Effector memory CD8-positive, alpha-beta T cell (primary cell): Measurements from ENCODE around the gene SOX5.
"Not testable (repeated sequence)": the region's sequence is repeated elsewhere in the genome, so short reads cannot be mapped to it uniquely, and the experiment has no call there.

Experiments used
- ATAC-seq: fragments of 150-1000 bp; cut with Tn5 transposase; replicated peaks from 2 replicates; pipeline ENCODE4 v1.10.0; 2021; ENCODE audit warnings: mild to moderate bottlenecking, moderate library complexity
- DNase-seq, 3 experiments: peaks; one replicate each; pipeline ENCODE4 v3.0.0; 2021
- H3K27ac Mint-ChIP-seq, 2 donors: one replicate each; pipeline ENCODE4 v1.8.0; 2022; ENCODE audit warnings: mild to moderate bottlenecking in 2 of 2, mixed read lengths in 2 of 2, moderate library complexity in 2 of 2
- H3K27me3 Mint-ChIP-seq, 2 donors: one replicate each; pipeline ENCODE4 v1.8.0; 2022; ENCODE audit warnings: mixed read lengths in 2 of 2
- H3K36me3 Mint-ChIP-seq: one replicate; pipeline ENCODE4 v1.8.0; 2022; ENCODE audit warnings: mild to moderate bottlenecking, moderate library complexity, mixed read lengths; ENCODE audit not compliant: insufficient read depth
- H3K4me1 Mint-ChIP-seq, 2 donors: one replicate each; pipeline ENCODE4 v1.8.0; 2022; ENCODE audit warnings: low read depth in 2 of 2, mixed read lengths in 2 of 2
- H3K4me3 Mint-ChIP-seq, 2 donors: one replicate each; pipeline ENCODE4 v1.8.0; 2022; ENCODE audit warnings: mild to moderate bottlenecking in 2 of 2, mixed read lengths in 2 of 2, moderate library complexity in 2 of 2
- H3K9me3 Mint-ChIP-seq, 2 donors: one replicate each; pipeline ENCODE4 v1.8.0; 2022; ENCODE audit warnings: mixed read lengths in 2 of 2

SOX5 gene

GRCh38 chr12:23889069-23889440 is 60.4 kb downstream of the SOX5 start:
- Mint-ChIP-seq H3K9me3 (no peaks in the 10 kb centered on the region), H3K27me3 (no peaks in the 10 kb centered on the region), H3K4me3 (no peak overlapping the region), H3K4me1 (no peaks in the 10 kb centered on the region), H3K27ac (no peak overlapping the region), H3K36me3 (no peaks in the 10 kb centered on the region)
- no peak for ATAC-seq
- DNase-seq, result no peak

DNA sequence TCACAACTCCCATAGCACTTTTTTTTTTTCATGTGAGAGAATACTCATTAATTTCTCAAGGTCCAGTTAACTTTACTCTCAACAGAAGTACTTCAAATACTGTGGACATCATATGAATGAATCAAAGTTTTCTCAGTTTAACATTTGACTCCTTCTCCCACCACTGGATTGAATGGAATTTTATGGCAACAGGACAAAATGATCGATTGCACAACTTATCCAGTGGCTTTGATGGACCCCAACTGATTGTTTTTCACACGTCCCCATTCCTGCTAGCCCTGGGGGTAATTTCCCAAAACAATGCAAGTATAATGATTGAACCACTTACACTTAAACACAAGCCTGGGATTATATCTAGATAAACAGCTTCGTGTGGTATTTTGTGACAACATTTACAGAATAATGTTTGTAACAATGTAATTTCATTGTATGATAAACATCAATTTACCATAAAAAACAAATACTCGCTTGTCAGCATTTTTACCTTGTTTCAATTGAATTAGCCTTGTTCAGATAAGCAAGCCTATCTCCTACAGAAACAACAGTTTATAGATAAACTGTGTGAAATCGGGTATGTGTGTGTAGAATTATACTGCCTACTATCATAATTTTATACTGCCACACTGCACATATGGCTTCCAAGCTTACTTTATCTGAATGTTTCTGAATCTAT is 60.9 kb downstream of the SOX5 start:
- no peak for ATAC-seq

GRCh38 chr12:23887055-23887835 is 62.2 kb downstream of the SOX5 start:
- Mint-ChIP-seq H3K9me3 (no peaks in the 10 kb centered on the region), H3K27me3 (no peaks in the 10 kb centered on the region), H3K27ac (no peak overlapping the region), H3K4me1 (no peaks in the 10 kb centered on the region), H3K36me3 (no peaks in the 10 kb centered on the region), H3K4me3 (no peak overlapping the region)
- ATAC-seq (no peak), DNase-seq (no peak)

More for the DNA sequence above, 60.9 kb downstream of the SOX5 start:
- DNase-seq, result no peak
- Mint-ChIP-seq H3K9me3 (no peaks in the 10 kb centered on the region), H3K27me3 (no peaks in the 10 kb centered on the region), H3K27ac (no peak overlapping the region), H3K4me1 (no peaks in the 10 kb centered on the region), H3K36me3 (no peaks in the 10 kb centered on the region), H3K4me3 (no peak overlapping the region)

GRCh38 chr12:23885394-23885793 is 64.1 kb downstream of the SOX5 start:
- no peak overlapping the region for H3K27ac Mint-ChIP-seq
- H3K36me3 Mint-ChIP-seq, result no peaks in the 10 kb centered on the region
- no peaks in the 10 kb centered on the region for H3K4me1 Mint-ChIP-seq
- DNase-seq (no peak), ATAC-seq (no peak)
- no peak overlapping the region for H3K4me3 Mint-ChIP-seq
- H3K9me3 Mint-ChIP-seq, result no peaks in the 10 kb centered on the region
- H3K27me3 Mint-ChIP-seq, result no peaks in the 10 kb centered on the region

DNA sequence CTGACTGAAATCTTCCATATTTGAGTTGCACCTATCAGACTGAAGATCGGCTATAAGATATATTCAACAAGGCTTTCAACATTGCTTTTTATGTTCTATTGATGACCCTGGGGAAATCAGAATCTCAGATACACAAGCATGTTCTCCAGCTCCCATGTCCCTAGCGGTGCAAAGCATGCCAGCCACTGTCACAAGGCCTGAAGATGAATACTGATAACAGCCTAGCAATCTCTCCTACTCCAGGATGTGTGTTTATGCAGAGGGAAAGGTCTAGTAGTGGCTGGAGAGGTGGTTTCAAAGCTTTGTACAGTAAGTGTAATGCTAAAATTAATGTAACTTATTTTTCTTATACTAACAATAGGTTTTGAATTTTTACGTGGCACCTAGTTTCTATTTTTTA is 64.6 kb downstream of the SOX5 start:
- Mint-ChIP-seq H3K36me3 (no peaks in the 10 kb centered on the region), H3K27ac (no peak overlapping the region), H3K9me3 (no peaks in the 10 kb centered on the region), H3K4me1 (no peaks in the 10 kb centered on the region), H3K4me3 (no peak overlapping the region), H3K27me3 (no peaks in the 10 kb centered on the region)
- ATAC-seq (no peak), DNase-seq (no peak)

DNA sequence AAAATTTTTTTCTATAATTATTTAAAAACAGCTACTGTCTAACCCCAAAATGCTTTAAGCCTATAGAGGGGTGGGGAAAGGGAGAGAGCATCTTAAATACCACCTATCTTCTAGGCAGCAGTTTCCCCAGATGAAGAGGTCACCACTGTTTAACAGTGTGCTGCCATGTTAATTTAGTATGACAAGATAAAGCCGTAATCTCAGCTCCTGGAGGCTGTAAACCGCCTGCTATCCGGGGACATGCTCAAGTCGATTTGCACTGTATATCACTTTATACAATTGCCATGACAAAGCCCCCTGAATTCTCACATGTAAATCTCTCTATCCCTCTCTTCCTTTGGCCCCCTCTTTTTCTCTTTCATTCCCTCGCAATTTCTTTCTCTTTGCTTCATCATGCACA is 68.5 kb downstream of the SOX5 start:
- Mint-ChIP-seq H3K27me3 (no peaks in the 10 kb centered on the region), H3K4me1 (no peaks in the 10 kb centered on the region)

GRCh38 chr12:23876618-23877017 is 72.9 kb downstream of the SOX5 start:
- H3K27me3 Mint-ChIP-seq, DNase-seq, H3K4me1 Mint-ChIP-seq, H3K36me3 Mint-ChIP-seq, ATAC-seq, H3K4me3 Mint-ChIP-seq, H3K9me3 Mint-ChIP-seq, H3K27ac Mint-ChIP-seq: not testable (repeated sequence)

More for the DNA sequence above, 68.5 kb downstream of the SOX5 start:
- no peak for ATAC-seq
- Mint-ChIP-seq H3K36me3 (no peaks in the 10 kb centered on the region), H3K4me3 (no peak overlapping the region), H3K27ac (no peak overlapping the region), H3K9me3 (no peaks in the 10 kb centered on the region)
- DNase-seq, result no peak

DNA sequence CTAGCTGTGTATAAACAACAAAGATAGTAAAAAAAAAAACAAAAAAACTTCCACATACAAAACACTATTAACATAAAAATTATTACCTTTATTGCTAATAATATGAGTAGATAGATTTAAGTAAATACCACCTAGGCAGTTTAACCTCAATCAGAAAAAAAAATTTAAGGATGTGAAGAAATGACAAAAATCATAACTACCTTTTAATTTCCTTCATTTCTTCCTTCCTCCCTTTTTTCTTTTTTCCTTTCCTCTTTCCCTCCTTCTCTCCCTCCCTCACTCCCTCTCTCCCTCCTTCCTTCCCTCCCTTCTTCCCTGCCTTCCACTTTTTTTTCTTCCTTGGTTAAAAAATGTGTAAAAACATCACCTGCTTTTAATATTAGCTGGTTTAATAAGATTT is 81.7 kb downstream of the SOX5 start:
- H3K36me3 Mint-ChIP-seq, result no peaks in the 10 kb centered on the region
- H3K27ac Mint-ChIP-seq, result no peak overlapping the region
- no peaks in the 10 kb centered on the region for H3K27me3 Mint-ChIP-seq
- H3K9me3 Mint-ChIP-seq, result peaks cover 8 to 20% of the 10 kb centered on the region in 2 donors
- no peak for ATAC-seq
- DNase-seq, result no peak
- no peak overlapping the region for H3K4me3 Mint-ChIP-seq
- no peaks in the 10 kb centered on the region for H3K4me1 Mint-ChIP-seq

- ATAC-seq (no peak), DNase-seq (no peak)
- Mint-ChIP-seq H3K36me3 (no peaks in the 10 kb centered on the region), H3K27me3 (no peaks in the 10 kb centered on the region), H3K27ac (no peak overlapping the region), H3K9me3 (peaks cover 7 to 20% of the 10 kb centered on the region in 2 donors), H3K4me1 (no peaks in the 10 kb centered on the region), H3K4me3 (no peak overlapping the region)
Observed at GRCh38 chr12:23862701-23863100, 86.8 kb downstream of the SOX5 start.

DNA sequence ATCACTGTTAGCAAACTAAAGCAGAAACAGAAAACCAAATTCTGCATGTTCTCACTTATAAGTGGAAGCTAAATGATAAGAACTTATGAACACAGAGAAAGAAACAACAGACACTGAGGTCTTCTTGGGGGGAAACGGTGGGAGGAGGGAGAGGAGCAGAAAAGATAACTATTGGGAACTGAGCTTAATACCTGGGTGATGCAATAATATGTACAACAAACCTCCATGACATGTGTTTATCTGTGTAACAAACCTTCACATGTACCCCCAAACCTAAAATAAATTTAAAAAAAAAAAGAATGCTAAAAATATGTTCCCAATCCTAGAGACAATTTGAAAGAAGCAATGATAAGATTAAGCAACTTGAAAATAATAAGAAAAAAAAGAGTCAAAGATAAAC is 89.5 kb downstream of the SOX5 start:
- H3K27ac Mint-ChIP-seq, result no peak overlapping the region
- H3K4me3 Mint-ChIP-seq, result no peak overlapping the region
- no peaks in the 10 kb centered on the region for H3K36me3 Mint-ChIP-seq
- H3K4me1 Mint-ChIP-seq, result no peaks in the 10 kb centered on the region
- ATAC-seq (no peak), DNase-seq (no peak)
- peaks cover 6 to 28% of the 10 kb centered on the region in 2 donors for H3K9me3 Mint-ChIP-seq
- H3K27me3 Mint-ChIP-seq, result no peaks in the 10 kb centered on the region

DNA sequence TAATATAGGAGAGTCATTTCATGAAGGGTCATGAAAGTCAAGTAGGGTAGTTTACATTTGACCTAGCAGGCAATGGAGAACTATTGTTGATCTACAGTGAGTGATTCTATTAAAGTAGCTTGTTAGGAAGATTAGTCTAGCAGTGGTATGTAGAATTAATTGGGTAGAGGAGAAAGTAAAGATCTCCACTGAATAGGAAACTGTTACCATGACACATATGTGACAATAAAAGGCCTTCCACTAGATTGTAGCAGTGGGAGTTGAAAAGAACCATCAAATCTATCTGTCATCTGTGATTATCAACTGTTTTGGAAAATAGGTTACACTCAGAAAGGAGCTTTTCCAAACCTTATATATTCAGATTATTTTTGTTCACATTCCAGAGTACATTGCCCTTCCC is 92.3 kb downstream of the SOX5 start:
- no peak overlapping the region for H3K27ac Mint-ChIP-seq
- no peaks in the 10 kb centered on the region for H3K27me3 Mint-ChIP-seq
- no peaks in the 10 kb centered on the region for H3K4me1 Mint-ChIP-seq
- H3K4me3 Mint-ChIP-seq, result no peak overlapping the region
- H3K36me3 Mint-ChIP-seq, result no peaks in the 10 kb centered on the region
- no peak for DNase-seq
- peaks cover 6 to 17% of the 10 kb centered on the region in 2 donors for H3K9me3 Mint-ChIP-seq
- ATAC-seq, result no peak

DNA sequence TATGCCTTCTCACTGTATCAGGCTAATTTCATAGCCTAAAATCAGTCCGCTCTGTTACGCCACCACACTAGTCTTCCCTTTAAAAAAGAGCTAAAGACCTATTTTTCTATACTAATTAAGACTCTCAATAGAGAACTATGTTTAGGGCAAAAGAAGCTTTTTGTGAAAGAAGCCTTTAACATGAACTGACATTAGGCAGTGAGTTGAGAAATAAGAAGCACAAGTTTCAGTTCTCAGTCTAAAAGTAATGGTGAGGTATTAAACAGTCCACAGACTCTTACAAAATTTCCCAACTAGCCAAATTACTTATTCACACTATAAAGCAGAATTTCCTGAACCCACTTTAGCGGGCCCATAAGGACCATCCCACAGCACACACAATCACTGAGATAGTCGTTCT is 93.7 kb downstream of the SOX5 start:
- Mint-ChIP-seq H3K4me1 (no peaks in the 10 kb centered on the region), H3K9me3 (peaks cover 6 to 17% of the 10 kb centered on the region in 2 donors), H3K36me3 (no peaks in the 10 kb centered on the region), H3K27me3 (no peaks in the 10 kb centered on the region), H3K27ac (no peak overlapping the region), H3K4me3 (no peak overlapping the region)
- ATAC-seq, result no peak
- no peak for DNase-seq

DNA sequence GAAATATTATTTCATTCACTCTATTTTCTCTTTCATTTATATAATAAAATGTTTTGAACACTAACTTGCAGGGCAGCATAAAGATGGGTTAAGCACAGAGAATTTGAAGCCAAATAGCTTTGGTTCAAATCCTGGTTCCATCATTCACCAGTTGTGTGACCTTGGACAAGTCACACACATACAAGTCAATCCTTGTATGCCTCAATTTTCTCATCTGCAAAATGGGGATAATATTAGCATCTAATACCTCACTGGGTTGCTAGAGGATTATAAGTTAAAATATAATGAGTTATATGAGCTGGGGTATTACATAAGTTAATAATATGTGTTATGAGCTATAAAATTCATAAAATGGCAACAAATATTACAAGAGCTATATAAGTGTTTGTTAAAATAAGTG is 94.9 kb downstream of the SOX5 start:
- Mint-ChIP-seq H3K36me3 (no peaks in the 10 kb centered on the region), H3K4me1 (no peaks in the 10 kb centered on the region), H3K9me3 (peaks cover 5 to 13% of the 10 kb centered on the region in 2 donors), H3K4me3 (no peak overlapping the region), H3K27me3 (no peaks in the 10 kb centered on the region), H3K27ac (no peak overlapping the region)
- no peak for DNase-seq
- ATAC-seq, result no peak

DNA sequence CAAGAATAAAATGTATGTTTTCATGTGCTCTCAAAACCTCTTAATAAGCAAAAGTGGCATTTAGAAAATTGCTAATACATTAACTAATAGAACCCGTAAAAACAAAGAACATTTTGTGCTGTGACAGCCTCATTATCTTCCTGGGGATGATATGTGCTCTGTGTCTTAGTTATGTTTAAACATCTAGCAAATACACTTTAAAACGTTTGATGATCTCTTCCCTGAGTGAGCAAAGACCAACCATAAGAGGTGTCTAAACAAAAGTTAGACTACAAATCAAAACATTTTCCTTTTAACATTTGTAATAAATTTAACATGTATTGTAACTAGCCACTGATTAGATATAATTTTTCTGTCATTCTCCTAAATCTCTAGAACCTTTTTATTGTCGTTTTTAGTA is 95.8 kb downstream of the SOX5 start:
- no peak overlapping the region for H3K27ac Mint-ChIP-seq
- H3K4me1 Mint-ChIP-seq, result no peaks in the 10 kb centered on the region
- H3K9me3 Mint-ChIP-seq, result peaks cover 3 to 8% of the 10 kb centered on the region in 2 donors
- no peaks in the 10 kb centered on the region for H3K27me3 Mint-ChIP-seq
- DNase-seq (no peak), ATAC-seq (no peak)
- H3K36me3 Mint-ChIP-seq, result no peaks in the 10 kb centered on the region
- no peak overlapping the region for H3K4me3 Mint-ChIP-seq
